HepG2 (cell line): ENCODE results near the gene SETD1B. TPM values are rescaled to one million over a fixed set of nuclear protein-coding genes. Genes with fewer than 3 reads are reported as not detected.

ENCODE experiments used
- HIC2 ChIP-seq: sonication (generic); formaldehyde crosslinking; IDR thresholded peaks from 2 replicates; pipeline ENCODE4 v1.9.0; 2022; ENCODE audit warnings: low read depth, missing genetic modification reagents
- IRF1 ChIP-seq: sonication (generic); formaldehyde crosslinking; IDR thresholded peaks from 2 replicates; pipeline ENCODE4 v1.4.0; 2020; ENCODE audit warnings: low read depth, mild to moderate bottlenecking, missing genetic modification reagents
- MAFG ChIP-seq: sonication (generic); formaldehyde crosslinking; IDR thresholded peaks from 2 replicates; pipeline ENCODE4 v1.5.1; 2020; ENCODE audit warnings: mild to moderate bottlenecking, missing genetic modification reagents
- MED1 ChIP-seq: sonication (generic); formaldehyde crosslinking; IDR thresholded peaks from 2 replicates; pipeline ENCODE4 v1.4.0; 2020; ENCODE audit warnings: missing genetic modification reagents
- MXI1 ChIP-seq: IDR thresholded peaks from 3 replicates; pipeline ENCODE4 v1.6.1; 2012; ENCODE audit warnings: low read depth, low read length, inconsistent platforms, borderline replicate concordance
- NCOA2 ChIP-seq: sonication (generic); formaldehyde crosslinking; IDR thresholded peaks from 2 replicates; pipeline ENCODE4 v1.8.0; 2022; ENCODE audit warnings: inconsistent platforms
- PHF8 ChIP-seq: sonication (generic); formaldehyde crosslinking; IDR thresholded peaks from 2 replicates; pipeline ENCODE4 v1.5.0; 2020; ENCODE audit warnings: missing genetic modification reagents
- SIN3A ChIP-seq: IDR thresholded peaks from 2 replicates; pipeline ENCODE4 v1.6.1; 2011; ENCODE audit warnings: low read depth, mild to moderate bottlenecking, control low read depth, low read length, borderline replicate concordance
- SIN3B ChIP-seq: fragments of 150-350 bp; IDR thresholded peaks from 2 replicates; pipeline ENCODE4 v1.6.1; 2014; ENCODE audit warnings: low read length
- SMARCE1 ChIP-seq: fragments of 450-650 bp; IDR thresholded peaks from 2 replicates; pipeline ENCODE4 v1.6.1; 2017; ENCODE audit warnings: borderline replicate concordance
- SOX13 ChIP-seq, 3 experiments: fragments of 450-650 bp in 1 of 3; sonication (generic) in 1 of 3; formaldehyde crosslinking in 1 of 3; IDR thresholded peaks in 2 of 3; conservative IDR thresholded peaks in 1 of 3; 2 replicates each; pipeline versions ENCODE4 v1.5.0 to v1.6.1; 2016 to 2020; ENCODE audit warnings: antibody characterized with exemption in 1 of 3, mild to moderate bottlenecking in 1 of 3, missing compliant biosample characterization in 1 of 3, missing genetic modification reagents in 1 of 3, moderate library complexity in 1 of 3
- SOX5 ChIP-seq: IDR thresholded peaks from 2 replicates; pipeline ENCODE4 v1.6.1; 2016; ENCODE audit warnings: borderline replicate concordance
- SRY ChIP-seq: sonication (generic); formaldehyde crosslinking; IDR thresholded peaks from 2 replicates; pipeline ENCODE4 v1.8.0; 2022; ENCODE audit warnings: mild to moderate bottlenecking, missing genetic modification reagents
- SSRP1 ChIP-seq: IDR thresholded peaks from 2 replicates; pipeline ENCODE4 v1.6.1; 2016; ENCODE audit warnings: control low read depth
- TBX3 ChIP-seq: fragments of 450-650 bp; IDR thresholded peaks from 2 replicates; pipeline ENCODE4 v1.6.1; 2017; ENCODE audit warnings: antibody characterized with exemption, mild to moderate bottlenecking, inconsistent platforms, borderline replicate concordance
- TCF7 ChIP-seq: sonication (generic); IDR thresholded peaks from 2 replicates; pipeline ENCODE4 v1.6.1; 2016; ENCODE audit warnings: antibody characterized with exemption, low read depth
- TFE3 ChIP-seq: IDR thresholded peaks from 2 replicates; pipeline ENCODE4 v1.6.1; 2016
- ZC3H13 ChIP-seq: sonication (generic); formaldehyde crosslinking; IDR thresholded peaks from 2 replicates; pipeline ENCODE4 v1.8.1; 2023; ENCODE audit warnings: mild to moderate bottlenecking, missing genetic modification reagents, moderate library complexity
- ZFP82 ChIP-seq: sonication (generic); formaldehyde crosslinking; IDR thresholded peaks from 2 replicates; pipeline ENCODE4 v1.5.1; 2020; ENCODE audit warnings: mild to moderate bottlenecking, missing genetic modification reagents, borderline replicate concordance
- ZNF496 ChIP-seq: sonication (generic); formaldehyde crosslinking; IDR thresholded peaks from 2 replicates; pipeline ENCODE4 v1.8.1; 2023; ENCODE audit warnings: mild to moderate bottlenecking, moderate library complexity, missing genetic modification reagents; ENCODE audit not compliant: insufficient replicate concordance
- ZNF839 ChIP-seq: sonication (generic); formaldehyde crosslinking; IDR thresholded peaks from 2 replicates; pipeline ENCODE4 v1.4.0; 2020; ENCODE audit warnings: missing genetic modification reagents, mild to moderate bottlenecking, borderline replicate concordance
- polyA plus RNA-seq, 8 experiments: library from polyadenylated mRNA; depleted of rRNA in 3 of 8; stranded (reverse) in 7 of 8; unstranded in 1 of 8; fragments of >200 nt; fragmentation: Illumina TruSeq in 4 of 8; extraction: Trizol in 4 of 8; gene quantifications; 2 replicates each; pipeline versions ENCODE4 v1.2.1 to v1.2.3, GENCODE V29; 2011 to 2016; ENCODE audit warnings: low read depth in 4 of 8, missing spikeins in 1 of 8, mixed read lengths in 1 of 8; ENCODE audit not compliant: insufficient read depth in 1 of 8
- total RNA-seq, 5 experiments: library from RNA; depleted of rRNA; stranded (reverse); fragments of >200 nt; fragmentation: Illumina TruSeq; extraction: Trizol; gene quantifications; 2 replicates each; pipeline ENCODE4 v1.2.3, GENCODE V29; 2016; ENCODE audit warnings: low read depth in 1 of 5
- TF ChIP-seq, protein P1 (sequence below): IDR thresholded peaks from 2 replicates; pipeline ENCODE4 v1.6.1; 2016; ENCODE audit warnings: mild to moderate bottlenecking
- TF ChIP-seq, protein P2 (sequence below): IDR thresholded peaks from 2 replicates; pipeline ENCODE4 v1.6.1; 2018; ENCODE audit warnings: missing genetic modification reagents, mild to moderate bottlenecking, missing compliant biosample characterization

SETD1B gene
- total and polyA plus RNA-seq, 2 of the 13 experiments (the other 11 are each of a cell fraction or from before 2014, with no cell fraction given) = 1.1 to 1.4 TPM

GRCh38 chr12:121860257-121860656 is 56.4 kb downstream of the SETD1B start (continued):
- TF ChIP-seq SIN3A = no peak
- TF ChIP-seq MAFG = no peak
- no peak for TF ChIP-seq NCOA2 (CRISPR knock-in tag)
- peak; percentile 73 for TF ChIP-seq MED1 (CRISPR knock-in tag)
- TF ChIP-seq IRF1 (CRISPR knock-in tag) = no peak
- TF ChIP-seq SOX13 (IDR thresholded peaks at IDR 0.05) = no peak
- TF ChIP-seq SOX13 (CRISPR knock-in tag; conservative IDR thresholded peaks at IDR 0.05 in 1 of 2, IDR thresholded peaks at IDR 0.05 in 1 of 2) = peak in 1 of 2 experiments; percentile 30; a peak in 1 of 4 replicates
- no peak for TF ChIP-seq SRY (CRISPR knock-in tag)
- TF ChIP-seq HIC2 = peak; percentile 72; the same call in 1 of the 2 replicates
- TF ChIP-seq SIN3B = no peak
- TF ChIP-seq ZFP82 (CRISPR knock-in tag) = no peak
- TF ChIP-seq MXI1 = peak; percentile 58; the same call in 1 of the 3 replicates
- 0 out of 2 replicates have a peak, but pooled peaks have one; percentile 68 for TF ChIP-seq SSRP1
- TF ChIP-seq PHF8 = 0 out of 2 replicates have a peak, but pooled peaks have one; percentile 22
- TF ChIP-seq TFE3 (CRISPR knock-in tag) = no peak
- TF ChIP-seq TBX3 = no peak
- 0 out of 2 replicates have a peak, but pooled peaks have one; percentile 19 for TF ChIP-seq SOX5 (CRISPR knock-in tag)
- no peak for TF ChIP-seq ZNF496
- TF ChIP-seq, protein P1, sequence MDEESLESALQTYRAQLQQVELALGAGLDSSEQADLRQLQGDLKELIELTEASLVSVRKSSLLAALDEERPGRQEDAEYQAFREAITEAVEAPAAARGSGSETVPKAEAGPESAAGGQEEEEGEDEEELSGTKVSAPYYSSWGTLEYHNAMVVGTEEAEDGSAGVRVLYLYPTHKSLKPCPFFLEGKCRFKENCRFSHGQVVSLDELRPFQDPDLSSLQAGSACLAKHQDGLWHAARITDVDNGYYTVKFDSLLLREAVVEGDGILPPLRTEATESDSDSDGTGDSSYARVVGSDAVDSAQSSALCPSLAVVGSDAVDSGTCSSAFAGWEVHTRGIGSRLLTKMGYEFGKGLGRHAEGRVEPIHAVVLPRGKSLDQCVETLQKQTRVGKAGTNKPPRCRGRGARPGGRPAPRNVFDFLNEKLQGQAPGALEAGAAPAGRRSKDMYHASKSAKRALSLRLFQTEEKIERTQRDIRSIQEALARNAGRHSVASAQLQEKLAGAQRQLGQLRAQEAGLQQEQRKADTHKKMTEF (CRISPR knock-in tag) = no peak; the same call in 1 of the 2 replicates
- no peak for TF ChIP-seq ZC3H13
- TF ChIP-seq, protein P2, sequence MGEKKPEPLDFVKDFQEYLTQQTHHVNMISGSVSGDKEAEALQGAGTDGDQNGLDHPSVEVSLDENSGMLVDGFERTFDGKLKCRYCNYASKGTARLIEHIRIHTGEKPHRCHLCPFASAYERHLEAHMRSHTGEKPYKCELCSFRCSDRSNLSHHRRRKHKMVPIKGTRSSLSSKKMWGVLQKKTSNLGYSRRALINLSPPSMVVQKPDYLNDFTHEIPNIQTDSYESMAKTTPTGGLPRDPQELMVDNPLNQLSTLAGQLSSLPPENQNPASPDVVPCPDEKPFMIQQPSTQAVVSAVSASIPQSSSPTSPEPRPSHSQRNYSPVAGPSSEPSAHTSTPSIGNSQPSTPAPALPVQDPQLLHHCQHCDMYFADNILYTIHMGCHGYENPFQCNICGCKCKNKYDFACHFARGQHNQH (CRISPR knock-in tag) = 0 out of 2 replicates have a peak, but pooled peaks have one; percentile 48
- TF ChIP-seq ZNF839 (CRISPR knock-in tag) = no peak
- TF ChIP-seq SMARCE1 = no peak
- no peak for TF ChIP-seq TCF7
